Thoracic aorta (tissue), 2 donors: ENCODE results near the gene THBS3. TPM values are rescaled to one million over a fixed set of nuclear protein-coding genes. Genes with fewer than 3 reads are reported as not detected.
"Not testable (repeated sequence)": the region's sequence is repeated elsewhere in the genome, so short reads cannot be mapped to it uniquely, and the experiment has no call there.

Source experiments
- ATAC-seq: fragments of 150-250 bp; one replicate; pipeline ENCODE4 v1.8.0; 2017; ENCODE audit warnings: low read depth; ENCODE audit not compliant: insufficient number of reproducible peaks, low FRiP score
- DNase-seq: peaks from one replicate; pipeline ENCODE4 v3.0.0-alpha.2; 2020; ENCODE audit warnings: low spot score
- H3K27ac ChIP-seq, 2 donors: fragments of 200-600 bp; sonication (generic); 1 replicate in 1 of 2; 2 replicates in 1 of 2; pipeline ENCODE4 v1.5.1; 2016; ENCODE audit warnings: mild to moderate bottlenecking in 2 of 2, moderate library complexity in 2 of 2
- H3K27me3 ChIP-seq: fragments of 200-600 bp; sonication (generic); replicated peaks from 2 replicates; pipeline ENCODE4 v1.6.0; 2016; ENCODE audit warnings: mild to moderate bottlenecking; ENCODE audit not compliant: insufficient read depth
- H3K36me3 ChIP-seq: fragments of 200-600 bp; sonication (generic); one replicate; pipeline ENCODE4 v1.5.1; 2016
- H3K4me1 ChIP-seq, 2 donors: fragments of 200-600 bp; sonication (generic); 1 replicate in 1 of 2; 2 replicates in 1 of 2; pipeline versions ENCODE4 v1.5.1 to v1.6.0; 2016; ENCODE audit warnings: low read depth in 2 of 2, mild to moderate bottlenecking in 1 of 2; ENCODE audit not compliant: control insufficient read depth in 1 of 2
- H3K4me3 ChIP-seq: fragments of 200-600 bp; sonication (generic); 2 replicates; pipeline ENCODE4 v1.5.1; 2016; ENCODE audit warnings: mild to moderate bottlenecking
- H3K9me3 ChIP-seq: fragments of 200-600 bp; sonication (generic); 2 replicates; pipeline ENCODE4 v1.5.1; 2016
- total RNA-seq, 2 donors: library from RNA; depleted of rRNA; stranded (reverse); fragments of >200 nt; gene quantifications; one replicate each; pipeline versions ENCODE4 v1.1.0 to v1.2.3, GENCODE V29; 2016
- TF ChIP-seq, protein P1 (sequence below): fragments of 200-600 bp; sonication (generic); IDR thresholded peaks from one replicate; pipeline ENCODE4 v1.5.1; 2019; ENCODE audit warnings: antibody characterized with exemption

THBS3 gene
- total RNA-seq, 2 donors from 2014 or later = 45.3 to 81.6 TPM

DNA sequence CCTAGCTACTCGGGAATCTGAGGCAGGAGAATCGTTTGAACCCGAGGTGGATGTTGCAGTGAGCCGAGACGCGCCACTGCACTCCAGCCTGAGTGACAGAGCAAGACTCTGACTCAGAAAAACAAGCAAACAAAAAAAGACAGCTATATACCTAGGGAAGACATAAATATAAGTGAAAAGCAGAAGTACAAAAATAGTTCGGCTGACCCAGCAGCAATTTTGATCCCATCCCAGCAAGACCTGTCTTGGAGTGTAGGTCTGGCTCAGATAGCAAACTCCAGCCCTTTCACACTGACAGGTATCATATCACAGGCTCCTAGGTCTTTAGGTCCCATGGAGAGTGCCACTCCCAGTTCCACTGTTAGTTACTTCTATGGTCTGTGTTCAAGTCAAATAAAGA, 15.3 kb upstream of the THBS3 start:
- Histone ChIP-seq H3K9me3 (no peaks in the 10 kb centered on the region), H3K36me3 (no peaks in the 10 kb centered on the region), H3K27ac (no peak overlapping the region), H3K4me3 (no peak overlapping the region), H3K4me1 (peaks cover 24 to 32% of the 10 kb centered on the region in 2 donors), H3K27me3 (no peaks in the 10 kb centered on the region)
- TF ChIP-seq, protein P1, sequence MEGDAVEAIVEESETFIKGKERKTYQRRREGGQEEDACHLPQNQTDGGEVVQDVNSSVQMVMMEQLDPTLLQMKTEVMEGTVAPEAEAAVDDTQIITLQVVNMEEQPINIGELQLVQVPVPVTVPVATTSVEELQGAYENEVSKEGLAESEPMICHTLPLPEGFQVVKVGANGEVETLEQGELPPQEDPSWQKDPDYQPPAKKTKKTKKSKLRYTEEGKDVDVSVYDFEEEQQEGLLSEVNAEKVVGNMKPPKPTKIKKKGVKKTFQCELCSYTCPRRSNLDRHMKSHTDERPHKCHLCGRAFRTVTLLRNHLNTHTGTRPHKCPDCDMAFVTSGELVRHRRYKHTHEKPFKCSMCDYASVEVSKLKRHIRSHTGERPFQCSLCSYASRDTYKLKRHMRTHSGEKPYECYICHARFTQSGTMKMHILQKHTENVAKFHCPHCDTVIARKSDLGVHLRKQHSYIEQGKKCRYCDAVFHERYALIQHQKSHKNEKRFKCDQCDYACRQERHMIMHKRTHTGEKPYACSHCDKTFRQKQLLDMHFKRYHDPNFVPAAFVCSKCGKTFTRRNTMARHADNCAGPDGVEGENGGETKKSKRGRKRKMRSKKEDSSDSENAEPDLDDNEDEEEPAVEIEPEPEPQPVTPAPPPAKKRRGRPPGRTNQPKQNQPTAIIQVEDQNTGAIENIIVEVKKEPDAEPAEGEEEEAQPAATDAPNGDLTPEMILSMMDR = no peak
- ATAC-seq = no peak
- DNase-seq = no peak

DNA sequence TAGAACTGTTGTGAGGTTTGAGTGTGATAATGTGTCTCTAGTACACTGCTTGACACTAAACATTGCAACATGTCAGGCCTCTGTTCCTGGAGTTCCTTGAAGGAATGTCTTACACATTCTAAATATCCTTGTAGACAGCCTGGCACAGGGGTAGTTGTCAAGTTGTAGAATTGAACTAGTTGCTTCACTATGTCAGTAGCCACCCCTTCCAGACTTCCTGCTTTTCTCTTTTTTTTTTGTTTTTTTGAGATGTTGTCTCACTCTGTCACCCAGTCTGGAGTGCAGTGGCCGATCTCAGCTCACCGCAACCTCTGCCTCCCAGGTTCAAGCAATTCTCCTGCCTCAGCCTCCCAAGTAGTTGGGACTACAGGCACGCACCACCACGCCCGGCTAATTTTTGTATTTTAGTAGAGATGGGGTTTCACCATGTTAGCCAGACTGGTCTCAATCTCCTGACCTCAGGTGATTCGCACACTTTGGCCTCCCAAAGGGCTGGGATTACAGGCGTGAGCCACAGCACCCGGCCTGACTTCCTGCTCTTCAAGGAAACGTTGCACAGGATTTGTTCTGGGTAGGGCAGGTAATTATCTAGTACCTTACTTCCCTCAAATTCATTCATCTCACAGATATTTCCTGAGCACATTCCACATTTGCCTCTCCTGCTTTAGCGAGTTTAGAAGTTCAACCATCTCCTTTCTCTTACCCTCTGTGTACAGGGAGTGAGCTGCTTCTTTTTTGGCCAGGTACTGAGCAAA, 12.7 kb upstream of the THBS3 start:
- H3K9me3 ChIP-seq, H3K4me3 ChIP-seq, H3K27me3 ChIP-seq, H3K27ac ChIP-seq, ATAC-seq, H3K36me3 ChIP-seq, DNase-seq: not testable (repeated sequence)
- peaks cover 13 to 16% of the 10 kb centered on the region in 2 donors for H3K4me1 ChIP-seq

DNA sequence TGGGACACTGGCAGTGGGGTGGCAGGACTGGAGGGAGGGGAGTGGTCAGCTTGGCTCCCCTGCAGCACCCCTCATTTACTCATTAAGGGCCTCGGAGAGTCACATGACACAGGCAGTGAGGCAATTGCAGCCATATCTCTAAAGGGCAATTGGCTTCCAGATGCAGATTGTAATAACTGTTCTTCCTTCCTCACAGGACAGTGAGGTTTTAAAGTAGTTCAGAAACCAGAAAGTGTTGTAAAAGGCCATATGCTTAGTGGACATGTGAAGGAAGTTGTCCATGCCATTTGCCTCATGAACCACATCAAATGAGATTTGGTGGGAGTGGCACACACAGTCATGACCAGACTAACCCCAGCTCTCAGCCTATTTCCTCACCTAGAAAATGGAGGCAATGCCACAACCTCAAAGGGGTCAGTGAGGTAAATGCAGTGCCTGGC, 11.9 kb upstream of the THBS3 start:
- DNase-seq = no peak
- no peaks in the 10 kb centered on the region for H3K27me3 ChIP-seq
- H3K4me1 ChIP-seq = peaks cover 7 to 8% of the 10 kb centered on the region in 2 donors

DNA sequence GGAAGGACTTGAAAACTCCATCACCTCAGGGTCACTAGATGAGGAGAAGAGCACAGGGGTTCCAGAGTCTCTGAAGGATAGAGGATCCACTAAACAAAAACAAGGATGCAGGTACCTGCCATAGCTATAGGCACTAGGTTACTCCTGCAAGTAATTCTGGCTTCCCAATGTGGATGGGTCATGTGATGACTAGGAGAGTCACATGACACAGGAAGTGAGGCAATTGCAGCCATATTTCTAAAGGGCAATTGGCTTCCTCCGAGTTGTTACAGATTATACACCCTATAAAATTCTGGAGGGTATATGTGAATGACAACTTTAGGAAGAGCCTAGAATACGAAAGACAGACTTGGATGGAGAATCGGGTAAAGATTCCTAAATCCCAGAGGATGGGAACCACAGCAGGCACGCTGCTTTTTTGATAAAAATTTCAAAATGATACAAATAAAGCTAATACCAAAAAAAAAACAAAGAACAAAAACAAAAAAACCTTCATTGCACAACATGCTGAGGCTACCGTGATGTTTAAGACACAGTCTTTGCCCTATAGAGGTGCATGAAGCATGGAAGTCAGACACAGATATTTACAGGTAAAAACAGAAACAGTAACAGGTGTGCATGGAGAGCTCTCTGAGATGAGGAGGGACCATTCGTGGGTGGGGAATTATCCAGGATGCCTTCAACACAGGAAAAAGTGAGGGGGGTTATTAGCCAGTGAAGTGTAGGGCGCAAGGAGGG, 11.3 kb upstream of the THBS3 start:
- Histone ChIP-seq H3K36me3 (no peaks in the 10 kb centered on the region), H3K4me1 (peaks cover under 1 to 2% of the 10 kb centered on the region in 2 donors), H3K9me3 (no peaks in the 10 kb centered on the region), H3K27me3 (no peaks in the 10 kb centered on the region), H3K27ac (no peak overlapping the region), H3K4me3 (peak overlapping the region; percentile 0)
- no peak for DNase-seq
- peak; percentile 56 for ATAC-seq
- TF ChIP-seq, protein P1 = no peak

More for the DNA sequence above, 11.9 kb upstream of the THBS3 start:
- TF ChIP-seq, protein P1 = no peak
- ATAC-seq = no peak
- Histone ChIP-seq H3K36me3 (no peaks in the 10 kb centered on the region), H3K27ac (no peak overlapping the region), H3K4me3 (no peak overlapping the region), H3K9me3 (no peaks in the 10 kb centered on the region)

DNA sequence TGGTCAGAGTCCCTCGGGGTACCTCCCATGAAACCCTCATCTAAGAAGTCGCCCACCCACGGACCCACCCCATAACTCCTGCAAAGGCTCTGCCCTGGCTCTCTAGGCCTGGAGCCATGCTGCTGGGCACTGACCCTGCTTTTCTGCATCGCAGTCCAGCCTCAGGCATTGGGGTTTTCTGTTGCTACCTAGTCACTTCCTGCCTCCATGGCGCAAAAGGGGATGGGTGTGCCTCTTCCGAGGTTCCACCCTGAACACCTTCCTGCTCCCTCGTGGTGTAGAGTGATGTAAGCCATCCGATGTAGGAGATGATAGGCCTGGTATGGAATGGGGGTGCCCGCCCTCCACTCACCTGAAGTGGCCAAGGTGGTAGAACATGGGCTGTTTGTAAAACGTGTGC, 7.0 kb upstream of the THBS3 start:
- DNase-seq, ATAC-seq, H3K27ac ChIP-seq, H3K9me3 ChIP-seq, H3K27me3 ChIP-seq, H3K4me1 ChIP-seq, H3K4me3 ChIP-seq, H3K36me3 ChIP-seq: not testable (repeated sequence)

DNA sequence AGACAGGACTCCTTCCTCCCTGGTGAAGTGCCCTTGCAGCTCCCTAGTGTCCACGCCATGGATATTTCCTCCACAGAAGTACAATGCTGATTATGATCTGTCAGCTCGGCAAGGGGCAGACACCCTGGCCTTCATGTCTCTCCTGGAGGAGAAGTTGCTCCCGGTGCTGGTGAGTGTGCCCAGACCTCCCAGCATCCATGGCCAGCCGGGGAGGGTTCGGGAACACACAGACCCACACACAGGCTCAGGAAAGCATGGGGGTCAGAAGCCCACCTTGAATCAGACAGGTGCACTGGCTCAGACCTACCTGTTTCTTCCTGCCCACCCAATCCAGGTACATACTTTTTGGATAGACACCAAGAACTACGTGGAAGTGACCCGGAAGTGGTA, 4.3 kb upstream of the THBS3 start:
- not testable (repeated sequence) for ATAC-seq, DNase-seq, H3K36me3 ChIP-seq, H3K9me3 ChIP-seq, H3K4me3 ChIP-seq, H3K27me3 ChIP-seq
- H3K4me1 ChIP-seq = peaks cover 13 to 23% of the 10 kb centered on the region in 2 donors
- H3K27ac ChIP-seq = peak overlapping the region in 1 of 2 donors; percentile 63

DNA sequence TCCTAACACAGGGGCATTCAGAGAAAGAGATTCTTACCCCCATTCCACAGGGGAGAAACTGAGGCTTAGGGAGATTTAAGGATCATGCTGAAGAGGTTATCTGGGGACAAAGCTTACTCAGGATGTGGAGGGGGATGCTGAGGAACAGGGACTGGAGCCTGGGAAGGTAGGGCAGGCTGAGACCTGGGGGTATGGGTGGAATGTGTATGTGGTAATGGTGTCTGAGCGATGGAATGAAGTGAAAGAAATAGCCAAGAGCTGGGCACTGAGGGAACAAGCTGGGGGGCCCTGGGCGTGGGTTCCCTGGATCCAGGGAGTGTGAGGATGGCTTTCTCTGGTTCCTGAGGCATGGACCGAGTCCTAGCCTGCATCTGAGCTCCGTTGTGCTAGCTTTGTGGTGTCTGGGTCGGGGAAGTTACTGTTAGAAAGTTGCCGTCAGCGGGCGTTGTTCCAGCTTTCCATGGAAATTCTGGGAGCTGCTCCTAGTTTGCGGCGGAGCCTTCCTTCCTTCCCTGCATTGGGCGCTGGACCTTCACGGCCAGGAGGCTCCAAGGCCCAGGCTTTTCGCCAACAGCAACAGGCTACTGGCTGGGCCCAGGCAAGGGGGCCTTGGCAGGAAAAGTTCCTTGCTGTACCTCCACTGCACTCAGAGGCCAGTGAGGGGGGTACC, 3.8 kb upstream of the THBS3 start:
- not testable (repeated sequence) for DNase-seq, ATAC-seq, H3K9me3 ChIP-seq, H3K36me3 ChIP-seq, H3K4me3 ChIP-seq, H3K27me3 ChIP-seq
- H3K4me1 ChIP-seq = peaks cover 15 to 29% of the 10 kb centered on the region in 2 donors
- peak overlapping the region in 1 of 2 donors; percentile 63 for H3K27ac ChIP-seq
